Choroid plexus epithelial cell (primary cell): ENCODE measurements around the gene CRACR2B.

Experiments
- DNase-seq: peaks from one replicate; pipeline ENCODE4 v3.0.0-alpha.2; 2010; ENCODE audit warnings: low read depth
- H3K4me3 ChIP-seq: 2 replicates; pipeline ENCODE4 v1.5.1; 2011; ENCODE audit warnings: low read depth, mild to moderate bottlenecking, control low read depth, low read length, moderate library complexity
- TF ChIP-seq, protein P1 (sequence below): conservative IDR thresholded peaks from 2 replicates; pipeline ENCODE4 v1.5.1; 2011; ENCODE audit warnings: low read depth, mild to moderate bottlenecking, control low read depth, inconsistent platforms, low read length, moderate library complexity

The CRACR2B gene

DNA sequence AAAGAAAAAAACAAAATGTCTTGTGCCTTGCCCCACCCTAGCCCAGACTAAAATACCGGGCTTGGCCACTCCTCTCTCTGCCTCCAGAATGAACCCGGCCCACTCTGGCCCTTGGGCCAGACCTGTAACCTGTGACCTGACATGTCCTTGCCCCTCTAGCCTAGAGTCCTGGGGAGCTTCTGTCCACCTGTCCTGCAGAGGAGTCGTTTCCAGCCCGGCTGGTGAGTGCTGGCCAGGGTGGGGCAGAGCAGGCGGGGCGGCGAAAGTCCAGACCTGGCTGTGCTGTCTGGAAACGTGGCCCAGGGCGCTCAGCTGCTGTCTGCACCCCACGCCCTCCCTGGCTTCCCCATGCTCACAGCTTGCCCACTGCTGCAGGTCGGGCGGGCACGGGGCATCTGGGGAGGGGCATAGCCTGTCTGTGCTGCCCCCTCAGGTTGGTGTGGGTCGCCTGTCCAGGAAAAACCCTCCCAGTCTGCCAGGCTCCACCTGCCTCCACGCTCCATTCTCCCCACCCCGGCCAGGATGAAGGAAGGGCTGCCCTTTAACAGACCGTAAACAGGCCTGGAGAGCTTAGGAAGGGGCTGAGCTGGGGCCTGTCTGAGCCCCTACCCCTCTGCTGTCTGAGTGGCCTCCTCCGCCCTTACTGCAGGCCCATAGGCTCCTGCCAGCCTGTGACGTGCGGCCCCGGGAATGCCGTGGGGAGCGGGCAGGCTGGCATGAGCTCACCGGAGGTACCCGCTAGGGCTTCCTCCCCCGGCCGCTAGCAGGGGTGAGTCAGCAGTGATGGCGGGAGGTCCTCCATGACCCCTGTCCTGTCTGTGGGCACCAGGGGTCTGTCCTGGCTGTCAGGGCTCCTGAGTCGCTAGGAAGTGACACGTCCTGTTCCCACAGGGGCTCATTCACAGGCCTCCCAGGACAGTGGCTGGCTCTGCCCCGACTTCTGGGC is 6.9 kb downstream of the CRACR2B start:
- TF ChIP-seq, protein P1, sequence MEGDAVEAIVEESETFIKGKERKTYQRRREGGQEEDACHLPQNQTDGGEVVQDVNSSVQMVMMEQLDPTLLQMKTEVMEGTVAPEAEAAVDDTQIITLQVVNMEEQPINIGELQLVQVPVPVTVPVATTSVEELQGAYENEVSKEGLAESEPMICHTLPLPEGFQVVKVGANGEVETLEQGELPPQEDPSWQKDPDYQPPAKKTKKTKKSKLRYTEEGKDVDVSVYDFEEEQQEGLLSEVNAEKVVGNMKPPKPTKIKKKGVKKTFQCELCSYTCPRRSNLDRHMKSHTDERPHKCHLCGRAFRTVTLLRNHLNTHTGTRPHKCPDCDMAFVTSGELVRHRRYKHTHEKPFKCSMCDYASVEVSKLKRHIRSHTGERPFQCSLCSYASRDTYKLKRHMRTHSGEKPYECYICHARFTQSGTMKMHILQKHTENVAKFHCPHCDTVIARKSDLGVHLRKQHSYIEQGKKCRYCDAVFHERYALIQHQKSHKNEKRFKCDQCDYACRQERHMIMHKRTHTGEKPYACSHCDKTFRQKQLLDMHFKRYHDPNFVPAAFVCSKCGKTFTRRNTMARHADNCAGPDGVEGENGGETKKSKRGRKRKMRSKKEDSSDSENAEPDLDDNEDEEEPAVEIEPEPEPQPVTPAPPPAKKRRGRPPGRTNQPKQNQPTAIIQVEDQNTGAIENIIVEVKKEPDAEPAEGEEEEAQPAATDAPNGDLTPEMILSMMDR = no peak
- DNase-seq = peak; percentile 38
- peak overlapping the region; percentile 30 for H3K4me3 ChIP-seq

DNA sequence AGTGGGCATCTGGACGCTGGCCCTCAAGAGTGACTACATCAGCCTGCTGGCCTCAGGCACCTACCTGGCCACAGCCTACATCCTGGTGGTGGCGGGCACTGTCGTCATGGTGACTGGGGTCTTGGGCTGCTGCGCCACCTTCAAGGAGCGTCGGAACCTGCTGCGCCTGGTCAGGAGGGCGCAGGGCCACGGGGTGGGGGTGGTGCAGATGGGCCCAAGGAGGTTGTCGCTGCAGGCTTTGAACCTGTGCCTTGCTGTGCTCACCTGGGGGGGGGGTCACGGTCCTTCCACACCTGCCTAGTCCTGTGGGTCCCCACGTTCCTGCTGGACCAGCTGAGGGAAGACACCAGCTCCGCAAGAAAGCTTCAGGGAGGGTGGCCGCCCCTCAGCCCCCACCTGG is 8.6 kb downstream of the CRACR2B start:
- TF ChIP-seq, protein P1 = no peak
- H3K4me3 ChIP-seq = no peak overlapping the region
- no peak for DNase-seq

DNA sequence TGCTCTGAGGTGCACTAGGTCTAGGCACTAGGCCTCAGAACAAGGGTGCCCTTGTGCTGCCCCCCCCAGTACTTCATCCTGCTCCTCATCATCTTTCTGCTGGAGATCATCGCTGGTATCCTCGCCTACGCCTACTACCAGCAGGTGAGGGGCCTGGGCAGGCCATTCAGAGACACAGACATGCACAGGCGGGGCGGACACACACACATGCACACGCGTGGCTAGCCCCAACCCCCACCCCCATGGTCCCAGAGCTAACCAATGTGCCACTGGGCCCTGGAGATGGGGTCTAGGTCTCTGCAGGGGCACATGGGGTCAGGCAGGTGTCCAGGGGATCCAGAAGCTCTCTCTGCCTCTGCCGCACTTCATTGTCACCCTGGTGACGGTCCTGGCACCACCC is 9.0 kb downstream of the CRACR2B start:
- TF ChIP-seq, protein P1 = no peak
- no peak overlapping the region for H3K4me3 ChIP-seq
- DNase-seq = no peak

DNA sequence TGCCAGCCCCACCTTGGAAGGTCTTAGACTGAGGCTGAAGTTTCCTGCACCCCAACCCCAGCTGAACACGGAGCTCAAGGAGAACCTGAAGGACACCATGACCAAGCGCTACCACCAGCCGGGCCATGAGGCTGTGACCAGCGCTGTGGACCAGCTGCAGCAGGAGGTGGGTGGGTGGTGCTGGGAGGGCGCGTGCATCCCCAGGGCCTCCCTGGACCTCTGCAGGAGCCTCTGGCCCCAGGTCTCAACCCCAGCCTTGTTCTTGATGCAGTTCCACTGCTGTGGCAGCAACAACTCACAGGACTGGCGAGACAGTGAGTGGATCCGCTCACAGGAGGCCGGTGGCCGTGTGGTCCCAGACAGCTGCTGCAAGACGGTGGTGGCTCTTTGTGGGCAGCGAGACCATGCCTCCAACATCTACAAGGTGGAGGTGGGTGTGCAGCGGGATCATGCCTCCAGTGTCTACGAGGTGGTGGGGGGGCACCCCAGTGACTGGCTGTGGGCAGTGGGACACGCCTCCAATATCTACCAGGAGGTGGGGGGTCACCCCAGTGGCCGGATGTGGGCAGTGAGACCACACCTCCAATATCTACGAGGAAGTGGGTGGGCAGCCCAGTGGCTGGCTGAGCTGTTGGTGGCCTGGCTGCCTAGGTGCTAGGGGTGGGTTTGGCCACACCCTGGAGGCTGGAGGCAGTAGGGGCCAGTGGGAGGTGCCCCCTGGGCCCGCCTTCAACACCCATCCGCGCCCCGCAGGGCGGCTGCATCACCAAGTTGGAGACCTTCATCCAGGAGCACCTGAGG is 9.7 kb downstream of the CRACR2B start:
- no peak for DNase-seq
- TF ChIP-seq, protein P1 = no peak
- no peak overlapping the region for H3K4me3 ChIP-seq

DNA sequence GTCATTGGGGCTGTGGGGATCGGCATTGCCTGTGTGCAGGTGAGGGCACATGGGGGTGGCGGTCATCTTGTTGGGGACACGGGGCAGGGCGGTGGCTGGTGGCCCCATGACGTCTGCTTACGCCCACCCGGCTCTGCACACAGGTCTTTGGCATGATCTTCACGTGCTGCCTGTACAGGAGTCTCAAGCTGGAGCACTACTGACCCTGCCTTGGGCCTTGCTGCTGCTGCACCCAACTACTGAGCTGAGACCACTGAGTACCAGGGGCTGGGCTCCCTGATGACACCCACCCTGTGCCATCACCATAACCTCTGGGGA is 10.2 kb downstream of the CRACR2B start:
- TF ChIP-seq, protein P1 = no peak
- no peak for DNase-seq
- no peak overlapping the region for H3K4me3 ChIP-seq

DNA sequence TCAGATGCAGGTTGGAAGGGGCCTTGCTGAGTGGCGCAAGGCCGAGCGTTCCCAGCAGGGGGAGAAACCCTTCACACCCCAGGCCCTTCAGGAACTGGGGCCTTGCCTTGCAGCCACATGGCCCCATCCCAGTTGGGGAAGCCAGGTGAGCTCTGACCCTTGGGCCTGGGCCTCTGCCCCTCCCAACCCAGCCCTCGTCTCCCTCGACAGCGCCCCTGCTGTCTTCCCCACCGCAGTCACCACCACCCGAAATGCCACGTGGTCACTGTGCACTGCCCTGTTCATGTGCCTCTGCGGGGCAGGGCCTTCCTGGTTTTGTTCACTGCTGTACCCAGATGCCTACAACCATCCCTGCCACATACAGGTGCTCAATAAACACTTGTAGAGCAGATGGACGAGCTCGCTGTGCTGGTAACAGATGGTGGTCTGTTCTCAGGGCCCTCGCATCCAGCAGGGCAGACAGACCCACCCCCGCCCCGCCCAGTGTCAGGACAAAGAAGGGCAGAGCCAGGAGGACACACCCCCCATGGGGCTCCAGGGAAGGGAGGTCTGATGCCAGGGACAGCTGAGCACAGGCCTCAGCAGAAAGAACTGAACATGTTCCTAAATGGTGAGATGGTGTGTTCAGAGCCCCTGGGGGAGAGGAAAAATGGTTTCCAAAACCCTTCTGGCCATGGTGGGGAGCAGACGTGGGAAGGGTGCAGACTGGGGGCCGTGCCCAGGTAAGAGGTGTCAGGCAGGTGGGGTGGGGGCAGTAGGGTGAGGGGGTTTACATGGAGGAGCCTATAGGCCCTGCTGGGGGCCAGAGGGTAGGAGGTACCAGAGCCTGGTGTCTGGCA is 10.9 kb downstream of the CRACR2B start:
- H3K4me3 ChIP-seq = no peak overlapping the region
- DNase-seq = peak; percentile 37
- TF ChIP-seq, protein P1 = peak; percentile 32
